Right atrium auricular region (tissue), 2 donors: ENCODE measurements around the gene PI16. TPM values are rescaled to one million over a fixed set of nuclear protein-coding genes. Genes with fewer than 3 reads are reported as not detected.

Experiments
- DNase-seq: peaks from one replicate; pipeline ENCODE4 v3.0.0-alpha.2; 2019; ENCODE audit warnings: low spot score
- H3K27ac ChIP-seq, 2 donors: fragments of 200-600 bp; sonication (generic); 1 replicate in 1 of 2; 2 replicates in 1 of 2; pipeline ENCODE4 v1.5.1; 2016 to 2019
- H3K27me3 ChIP-seq, 2 donors: fragments of 200-600 bp; sonication (generic); one replicate each; pipeline versions ENCODE4 v1.5.1 to v1.6.0; 2017 to 2019
- H3K36me3 ChIP-seq: fragments of 200-600 bp; sonication (generic); one replicate; pipeline ENCODE4 v1.5.1; 2016
- H3K4me1 ChIP-seq, 2 donors: fragments of 200-600 bp; sonication (generic); one replicate each; pipeline versions ENCODE4 v1.5.1 to v1.6.0; 2017 to 2019
- H3K4me3 ChIP-seq, 2 donors: fragments of 200-600 bp; sonication (generic); 1 replicate in 1 of 2; 2 replicates in 1 of 2; pipeline ENCODE4 v1.5.1; 2017 to 2019; ENCODE audit warnings: mild to moderate bottlenecking in 1 of 2, moderate library complexity in 1 of 2
- H3K9me3 ChIP-seq, 2 donors: fragments of 200-600 bp; sonication (generic); one replicate each; pipeline ENCODE4 v1.5.1; 2019
- total RNA-seq, 2 donors: library from RNA; depleted of rRNA; stranded (reverse); fragments of >200 nt; gene quantifications; one replicate each; pipeline ENCODE4 v1.1.0, GENCODE V29; 2016
- TF ChIP-seq, protein P1 (sequence below), 2 donors: fragments of 200-600 bp; sonication (generic); IDR thresholded peaks; one replicate each; pipeline ENCODE4 v1.5.1; 2019; ENCODE audit warnings: antibody characterized with exemption in 2 of 2

The PI16 gene, protein sequence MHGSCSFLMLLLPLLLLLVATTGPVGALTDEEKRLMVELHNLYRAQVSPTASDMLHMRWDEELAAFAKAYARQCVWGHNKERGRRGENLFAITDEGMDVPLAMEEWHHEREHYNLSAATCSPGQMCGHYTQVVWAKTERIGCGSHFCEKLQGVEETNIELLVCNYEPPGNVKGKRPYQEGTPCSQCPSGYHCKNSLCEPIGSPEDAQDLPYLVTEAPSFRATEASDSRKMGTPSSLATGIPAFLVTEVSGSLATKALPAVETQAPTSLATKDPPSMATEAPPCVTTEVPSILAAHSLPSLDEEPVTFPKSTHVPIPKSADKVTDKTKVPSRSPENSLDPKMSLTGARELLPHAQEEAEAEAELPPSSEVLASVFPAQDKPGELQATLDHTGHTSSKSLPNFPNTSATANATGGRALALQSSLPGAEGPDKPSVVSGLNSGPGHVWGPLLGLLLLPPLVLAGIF
- total RNA-seq: 10 to 100 TPM; 14.2 to 48.5 TPM

DNA sequence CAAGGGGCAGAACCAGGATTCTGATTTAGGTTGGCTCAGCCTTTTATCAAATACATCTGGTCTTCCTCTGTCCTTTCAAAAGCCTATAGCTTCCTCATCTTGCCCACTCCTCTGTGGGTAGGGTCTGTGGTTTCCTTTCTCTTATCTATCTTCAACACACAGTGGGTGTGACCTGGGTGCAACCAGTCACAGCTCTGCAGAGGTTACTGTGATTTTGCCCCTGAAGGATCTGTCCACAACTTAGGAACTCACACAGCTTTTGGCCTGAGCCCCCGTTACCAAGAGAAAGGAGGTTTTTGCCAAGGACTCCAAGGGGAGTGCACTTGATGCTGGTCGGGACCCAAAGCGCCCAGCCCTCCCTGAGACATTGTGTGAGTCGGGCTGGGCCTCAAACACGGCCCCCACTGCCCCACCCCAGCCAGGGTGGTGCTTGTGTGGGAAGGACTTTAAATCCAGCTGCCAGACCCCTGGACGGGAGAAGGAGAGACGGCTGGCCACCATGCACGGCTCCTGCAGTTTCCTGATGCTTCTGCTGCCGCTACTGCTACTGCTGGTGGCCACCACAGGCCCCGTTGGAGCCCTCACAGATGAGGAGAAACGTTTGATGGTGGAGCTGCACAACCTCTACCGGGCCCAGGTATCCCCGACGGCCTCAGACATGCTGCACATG is at the start of gene PI16:
TSS of gene PI16 (plus strand) at position 477 of the 670 bp plus-strand sequence. CDS start at position 500, 23 bp downstream.
- TF ChIP-seq, protein P1, sequence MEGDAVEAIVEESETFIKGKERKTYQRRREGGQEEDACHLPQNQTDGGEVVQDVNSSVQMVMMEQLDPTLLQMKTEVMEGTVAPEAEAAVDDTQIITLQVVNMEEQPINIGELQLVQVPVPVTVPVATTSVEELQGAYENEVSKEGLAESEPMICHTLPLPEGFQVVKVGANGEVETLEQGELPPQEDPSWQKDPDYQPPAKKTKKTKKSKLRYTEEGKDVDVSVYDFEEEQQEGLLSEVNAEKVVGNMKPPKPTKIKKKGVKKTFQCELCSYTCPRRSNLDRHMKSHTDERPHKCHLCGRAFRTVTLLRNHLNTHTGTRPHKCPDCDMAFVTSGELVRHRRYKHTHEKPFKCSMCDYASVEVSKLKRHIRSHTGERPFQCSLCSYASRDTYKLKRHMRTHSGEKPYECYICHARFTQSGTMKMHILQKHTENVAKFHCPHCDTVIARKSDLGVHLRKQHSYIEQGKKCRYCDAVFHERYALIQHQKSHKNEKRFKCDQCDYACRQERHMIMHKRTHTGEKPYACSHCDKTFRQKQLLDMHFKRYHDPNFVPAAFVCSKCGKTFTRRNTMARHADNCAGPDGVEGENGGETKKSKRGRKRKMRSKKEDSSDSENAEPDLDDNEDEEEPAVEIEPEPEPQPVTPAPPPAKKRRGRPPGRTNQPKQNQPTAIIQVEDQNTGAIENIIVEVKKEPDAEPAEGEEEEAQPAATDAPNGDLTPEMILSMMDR (IDR thresholded peaks at IDR 0.05): no peak
- DNase-seq: peak; percentile 58
- peak within 1 kb of the TSS; percentile 2 to 16 for H3K4me3 ChIP-seq
- peaks cover 0 to 14% of the 10 kb centered on the region in 2 donors for H3K4me1 ChIP-seq
- no peaks in the 10 kb centered on the region for H3K36me3 ChIP-seq
- no peak within 1 kb of the TSS for H3K27ac ChIP-seq
- no peaks in the 10 kb centered on the region for H3K9me3 ChIP-seq
- no peaks in the 10 kb centered on the region for H3K27me3 ChIP-seq

DNA sequence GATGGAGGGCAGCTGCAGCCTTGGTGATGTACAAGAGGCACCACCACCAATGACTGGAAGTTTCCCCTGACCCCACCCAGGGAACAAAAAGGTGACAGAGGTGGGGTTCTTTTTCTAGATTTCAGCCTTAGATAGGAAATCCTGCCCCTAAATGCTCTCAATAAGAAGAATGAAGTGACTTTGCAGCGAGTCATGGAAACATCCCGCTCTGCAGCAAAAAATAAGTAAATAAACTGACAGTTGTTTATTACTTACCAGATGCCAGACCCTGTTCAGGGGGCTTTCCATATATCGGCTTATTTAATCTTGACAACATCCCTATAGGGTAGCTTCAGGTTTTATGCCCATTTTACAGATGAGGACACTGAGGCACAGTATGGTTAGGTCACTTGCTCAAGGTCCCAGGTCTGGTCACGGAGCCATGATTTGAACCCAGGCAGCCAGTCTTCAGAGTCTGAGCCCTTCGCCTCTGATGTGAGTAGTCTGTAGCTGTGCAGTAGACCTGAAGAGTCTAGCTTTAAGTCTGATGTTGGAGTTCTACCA is 49.6 kb upstream of the PI16 start:
- Histone ChIP-seq H3K4me1 (peaks cover 0 to 42% of the 10 kb centered on the region in 2 donors), H3K36me3 (peaks cover 37% of the 10 kb centered on the region), H3K27me3 (no peaks in the 10 kb centered on the region), H3K9me3 (no peaks in the 10 kb centered on the region), H3K27ac (no peak overlapping the region), H3K4me3 (no peak overlapping the region)
- TF ChIP-seq, protein P1 (IDR thresholded peaks at IDR 0.05): no peak
- DNase-seq: no peak

DNA sequence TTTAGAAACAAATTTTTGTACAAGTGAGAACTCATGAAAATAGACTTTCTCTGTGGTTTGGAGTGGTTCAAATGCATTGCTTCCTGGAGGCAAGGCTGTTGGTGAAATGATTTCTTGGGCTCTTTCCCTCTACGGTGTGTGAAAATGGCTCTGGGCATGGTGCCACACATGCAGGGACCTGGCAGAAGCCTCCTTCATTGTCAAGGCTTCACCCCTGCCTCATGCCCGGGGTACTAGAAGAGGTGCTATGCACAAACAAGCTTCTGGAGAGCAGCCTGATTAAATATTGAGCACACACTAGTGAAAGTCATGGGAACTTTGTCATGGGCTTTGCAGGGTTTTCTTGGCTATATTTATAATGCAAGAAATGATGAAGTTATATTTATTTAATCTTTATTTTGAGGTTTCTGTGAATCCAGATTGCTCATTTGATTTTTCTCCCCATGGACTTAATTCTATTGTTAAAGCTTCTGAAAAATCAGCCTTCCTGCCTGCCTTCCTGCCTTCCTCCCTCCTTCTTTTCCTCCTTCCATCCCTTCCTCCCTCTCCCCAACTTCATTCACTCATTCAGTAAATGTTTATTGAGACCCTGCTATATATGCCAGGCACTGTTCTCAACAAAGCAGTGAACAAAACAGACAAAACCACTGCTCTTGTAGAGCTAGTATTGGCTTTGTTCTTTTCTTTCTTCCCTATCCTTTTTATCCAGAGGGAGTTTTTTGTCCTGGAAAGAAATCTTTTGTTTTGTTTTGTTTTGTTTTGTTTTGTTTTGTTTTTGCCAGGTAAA is 47.8 kb upstream of the PI16 start:
- no peak for DNase-seq
- H3K27me3 ChIP-seq: no peaks in the 10 kb centered on the region
- peaks cover 31% of the 10 kb centered on the region for H3K36me3 ChIP-seq
- no peaks in the 10 kb centered on the region for H3K9me3 ChIP-seq
- TF ChIP-seq, protein P1 (IDR thresholded peaks at IDR 0.05): no peak
- H3K4me3 ChIP-seq: no peak overlapping the region
- peak overlapping the region; percentile 65 to 73 for H3K27ac ChIP-seq
- peaks cover 0 to 42% of the 10 kb centered on the region in 2 donors for H3K4me1 ChIP-seq

DNA sequence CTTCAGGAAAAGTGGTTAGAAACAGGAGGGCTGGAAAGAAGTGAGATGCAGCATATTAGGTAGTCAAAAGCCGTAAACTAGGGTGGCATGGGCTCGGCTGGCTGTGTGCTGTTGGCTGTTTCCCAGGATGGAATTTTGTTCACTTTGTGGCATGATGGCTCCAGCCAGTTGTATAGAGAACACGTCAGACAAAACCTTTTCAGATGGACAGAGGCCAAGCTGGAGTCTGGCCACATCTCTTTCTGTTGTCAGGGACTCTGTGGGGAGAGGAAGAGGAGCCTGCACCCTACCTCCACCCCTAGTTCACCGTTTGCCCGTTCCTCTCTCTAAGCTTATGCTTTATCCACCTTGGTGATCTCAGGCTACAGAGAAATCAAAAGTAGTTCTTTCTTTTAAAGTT is 46.8 kb upstream of the PI16 start:
- Histone ChIP-seq H3K4me1 (peaks cover 0 to 42% of the 10 kb centered on the region in 2 donors), H3K27ac (peak overlapping the region; percentile 65 to 73), H3K36me3 (peaks cover 28% of the 10 kb centered on the region), H3K9me3 (no peaks in the 10 kb centered on the region), H3K4me3 (no peak overlapping the region), H3K27me3 (no peaks in the 10 kb centered on the region)
- no peak for DNase-seq
- TF ChIP-seq, protein P1 (IDR thresholded peaks at IDR 0.05): no peak

DNA sequence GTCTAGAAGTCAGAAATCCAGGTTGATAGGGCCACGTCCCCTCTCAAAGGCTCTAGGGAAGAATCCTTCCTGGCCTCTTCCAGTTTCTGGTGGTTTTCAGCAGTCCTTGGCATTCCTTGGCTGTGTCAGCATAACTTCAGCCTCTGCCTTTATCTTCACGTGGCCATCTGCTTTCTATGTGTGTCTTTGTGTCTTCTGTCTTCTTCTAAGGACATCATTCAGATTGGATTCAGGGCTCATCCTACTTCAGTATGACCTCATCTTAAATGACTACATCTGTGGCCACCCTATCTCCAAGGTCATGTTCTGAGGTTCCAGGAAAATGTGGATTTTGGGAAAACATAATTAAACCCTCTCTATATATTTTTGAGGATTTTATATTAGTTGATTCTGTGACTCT is 45.8 kb upstream of the PI16 start:
- H3K4me1 ChIP-seq: peaks cover 0 to 42% of the 10 kb centered on the region in 2 donors

More for the DNA sequence above, 45.8 kb upstream of the PI16 start:
- Histone ChIP-seq H3K9me3 (no peaks in the 10 kb centered on the region), H3K27ac (peak overlapping the region; percentile 65 to 73), H3K27me3 (no peaks in the 10 kb centered on the region), H3K36me3 (peaks cover 24% of the 10 kb centered on the region), H3K4me3 (no peak overlapping the region)
- TF ChIP-seq, protein P1 (IDR thresholded peaks at IDR 0.05): no peak
- no peak for DNase-seq
